ENCODE measurements around the gene IFIT3.
A peak's percentile ranks its signal among the peaks of the same experiment; 100 is the strongest.
"Not testable (repeated sequence)": the region's sequence is repeated elsewhere in the genome, so short reads cannot be mapped to it uniquely, and the experiment has no call there.

Gene IFIT3

DNA sequence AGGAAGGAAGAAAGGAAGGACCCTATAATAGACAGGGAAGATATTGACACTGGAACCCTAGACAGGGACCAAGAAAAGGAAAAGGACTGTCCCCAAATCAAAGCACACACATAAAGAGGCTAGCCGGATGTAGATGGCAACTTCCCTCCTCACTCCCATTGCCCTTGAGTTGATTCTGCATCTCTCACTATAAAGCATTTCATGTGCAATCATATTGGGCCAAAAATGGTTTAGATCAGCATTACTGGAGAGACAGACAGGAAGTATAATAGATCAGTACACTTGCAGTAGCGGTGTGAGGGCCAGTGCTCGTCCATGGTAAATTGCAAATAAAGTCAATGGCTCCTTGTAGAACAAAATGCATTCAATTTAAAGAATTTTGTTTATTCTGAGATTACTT, 8.4 kb downstream of the IFIT3 start:
- DNase-seq, result no peak

- peak; percentile 64 for DNase-seq
Measured at GRCh38 chr10:89337484-89337883, 9.7 kb downstream of the IFIT3 start.

DNA sequence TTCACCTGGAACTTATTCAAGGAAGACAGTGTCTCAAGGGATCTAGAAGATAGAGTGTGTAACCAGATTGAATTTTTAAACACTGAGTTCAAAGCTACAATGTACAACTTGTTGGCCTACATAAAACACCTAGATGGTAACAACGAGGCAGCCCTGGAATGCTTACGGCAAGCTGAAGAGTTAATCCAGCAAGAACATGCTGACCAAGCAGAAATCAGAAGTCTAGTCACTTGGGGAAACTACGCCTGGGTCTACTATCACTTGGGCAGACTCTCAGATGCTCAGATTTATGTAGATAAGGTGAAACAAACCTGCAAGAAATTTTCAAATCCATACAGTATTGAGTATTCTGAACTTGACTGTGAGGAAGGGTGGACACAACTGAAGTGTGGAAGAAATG, 10.9 kb downstream of the IFIT3 start:
- no peak for DNase-seq

GRCh38 chr10:89339875-89340274, 12.1 kb downstream of the IFIT3 start:
- no peak for DNase-seq

GRCh38 chr10:89341649-89342048, 13.9 kb downstream of the IFIT3 start:
- DNase-seq, result no peak

DNA sequence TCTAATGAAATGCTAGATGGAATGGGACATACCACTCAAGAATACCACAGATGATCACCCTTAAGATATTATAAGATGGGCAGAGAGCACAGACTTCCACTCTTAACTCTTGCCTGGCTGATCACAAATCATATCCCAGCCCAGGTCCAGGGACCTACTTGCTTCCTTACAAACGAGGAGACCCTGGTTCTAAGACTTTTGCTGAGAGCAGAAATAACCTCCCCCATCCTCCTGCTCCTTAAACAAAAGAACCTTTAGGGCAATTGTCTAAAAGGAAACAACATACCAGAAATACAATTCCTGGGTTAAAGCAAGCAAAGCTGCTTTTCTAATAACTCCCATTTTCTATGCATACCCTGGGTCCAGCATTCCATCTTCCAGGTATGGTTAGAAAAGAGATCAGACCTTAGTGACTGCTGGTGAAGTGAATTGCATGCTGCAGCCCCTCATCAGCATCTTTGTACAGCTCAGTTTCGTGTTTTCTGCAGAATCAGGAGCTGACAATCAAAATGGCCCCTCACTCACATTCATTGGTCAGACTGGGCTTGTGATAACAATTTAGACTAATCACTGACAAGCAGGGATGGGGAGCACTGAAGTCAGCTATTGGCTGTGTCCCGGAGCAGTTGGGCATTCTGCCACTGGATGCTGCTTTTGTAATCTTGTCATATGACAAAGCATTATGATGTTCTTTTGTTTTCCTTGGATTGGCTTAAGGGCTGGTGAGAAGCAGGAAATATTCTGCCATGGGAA, 14.6 kb downstream of the IFIT3 start:
- DNase-seq, result peak; percentile 75

- DNase-seq, result no peak
Measured at GRCh38 chr10:89343089-89343767, 15.4 kb downstream of the IFIT3 start.

GRCh38 chr10:89344156-89344555, 16.4 kb downstream of the IFIT3 start:
- no peak for DNase-seq

GRCh38 chr10:89345367-89346000, 17.7 kb downstream of the IFIT3 start:
- DNase-seq, result no peak

DNA sequence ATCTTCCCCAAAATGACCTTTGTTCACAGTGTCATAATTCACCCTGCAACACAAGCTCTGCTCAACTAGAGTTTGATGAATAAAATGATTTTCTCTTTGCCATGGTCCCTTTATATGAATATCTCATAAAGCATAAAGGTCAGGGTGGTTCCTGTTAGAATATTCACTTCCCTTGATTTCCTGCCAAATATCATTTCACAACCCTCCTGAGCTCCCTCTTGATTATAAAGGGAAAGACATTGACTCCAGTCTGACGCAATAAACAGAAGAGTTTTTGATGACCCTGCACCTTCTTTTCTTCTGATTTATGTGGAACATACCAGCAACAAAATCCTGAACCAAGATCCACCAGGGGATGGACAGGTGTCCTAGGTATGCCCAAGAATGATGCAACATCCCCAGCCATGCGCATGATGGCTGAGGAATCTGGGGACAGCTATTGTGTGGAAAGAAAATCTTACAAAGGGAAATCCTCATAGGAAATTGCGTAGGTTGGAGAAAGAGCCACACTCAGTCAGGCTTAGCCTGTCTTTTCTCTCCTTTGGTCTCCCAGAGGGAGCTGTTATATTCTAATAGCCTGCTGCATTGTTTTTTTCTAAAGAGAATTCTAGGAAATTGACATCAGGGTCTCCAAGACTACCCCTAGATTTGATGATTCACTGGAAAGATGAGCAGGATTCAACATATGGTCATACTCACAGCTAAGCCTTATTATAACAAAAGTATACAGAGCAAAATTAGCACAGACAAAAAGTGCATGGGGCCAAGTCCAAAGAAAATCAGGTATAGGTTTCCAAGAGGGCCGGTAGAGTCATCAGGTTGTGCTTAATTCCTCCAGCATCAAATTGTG, 18.8 kb downstream of the IFIT3 start:
- DNase-seq, result no peak

- no peak for DNase-seq
Measured at GRCh38 chr10:89347701-89348457, 20.1 kb downstream of the IFIT3 start.

DNA sequence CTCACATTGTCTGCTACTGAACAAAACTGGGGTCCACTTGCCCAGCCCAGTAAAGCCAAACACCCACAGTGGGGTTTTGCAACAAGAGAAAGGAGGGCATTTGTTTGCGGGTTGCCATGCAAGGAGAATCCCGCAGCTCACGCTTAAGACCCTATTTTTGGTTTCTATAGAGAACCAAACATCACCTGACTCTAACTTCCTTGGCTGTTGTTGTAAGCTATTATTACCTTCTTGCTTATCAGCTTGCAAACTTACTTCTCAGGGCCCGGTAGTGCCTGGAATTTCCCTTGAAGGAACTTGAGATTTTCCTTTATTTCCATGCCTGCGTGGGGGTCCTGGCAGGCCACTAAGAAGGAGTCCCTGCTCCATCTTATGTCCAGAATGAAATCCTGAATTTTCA, 20.7 kb downstream of the IFIT3 start:
- no peak for DNase-seq

DNA sequence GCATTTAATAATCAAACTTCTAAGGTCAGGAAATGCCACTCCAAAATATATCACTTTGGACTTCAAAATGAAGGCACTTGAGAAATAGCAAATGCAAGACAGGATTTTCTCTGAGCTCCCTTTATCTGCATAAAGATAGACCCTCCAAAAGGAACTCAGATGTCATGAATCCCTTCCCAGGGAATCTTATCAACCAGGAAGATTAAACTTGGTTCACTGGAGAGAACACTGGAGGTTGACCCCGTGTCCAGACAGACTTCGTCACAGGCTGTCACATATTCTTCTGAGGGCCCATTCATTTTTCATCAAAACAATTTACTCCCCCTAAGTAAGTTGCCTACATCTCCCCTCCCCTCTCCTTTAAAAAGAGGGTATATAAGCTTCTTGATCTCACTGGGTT, 21.2 kb downstream of the IFIT3 start:
- DNase-seq, result no peak

DNA sequence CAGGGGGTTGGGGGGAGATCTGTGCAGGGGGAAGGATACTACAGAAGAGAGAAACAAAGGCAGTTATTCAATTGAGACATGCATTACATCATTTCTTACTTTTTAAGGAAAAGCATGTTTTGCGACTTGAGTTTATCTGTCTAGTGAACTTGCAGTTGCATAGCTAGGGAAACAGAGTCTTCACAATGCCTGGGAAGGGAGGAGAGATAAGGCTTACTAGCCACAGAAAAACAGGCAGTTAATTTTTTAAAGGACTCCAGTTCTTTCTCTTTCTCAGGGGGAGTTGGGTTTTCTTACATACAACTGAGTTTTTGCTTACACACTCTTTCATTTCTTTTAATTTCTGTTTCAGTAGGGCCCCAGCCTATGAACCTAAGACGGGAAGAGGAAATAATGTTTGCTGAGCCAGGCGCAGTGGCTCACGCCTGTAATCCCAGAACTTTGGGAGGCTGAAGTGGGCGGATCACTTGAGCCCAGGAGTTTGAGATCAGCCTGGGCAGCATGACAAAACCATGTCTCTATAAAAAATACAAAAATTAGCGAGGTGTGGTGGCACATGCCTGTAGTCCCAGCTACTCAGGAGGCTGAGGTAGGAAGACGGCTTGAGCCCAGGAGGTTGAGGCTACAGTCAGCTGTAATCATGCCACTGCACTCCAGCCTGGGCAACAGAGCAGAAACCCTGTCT, 23.0 kb downstream of the IFIT3 start:
- DNase-seq, result not testable (repeated sequence)

- DNase-seq, result no peak
Measured at GRCh38 chr10:89351412-89351779, 23.6 kb downstream of the IFIT3 start.

DNA sequence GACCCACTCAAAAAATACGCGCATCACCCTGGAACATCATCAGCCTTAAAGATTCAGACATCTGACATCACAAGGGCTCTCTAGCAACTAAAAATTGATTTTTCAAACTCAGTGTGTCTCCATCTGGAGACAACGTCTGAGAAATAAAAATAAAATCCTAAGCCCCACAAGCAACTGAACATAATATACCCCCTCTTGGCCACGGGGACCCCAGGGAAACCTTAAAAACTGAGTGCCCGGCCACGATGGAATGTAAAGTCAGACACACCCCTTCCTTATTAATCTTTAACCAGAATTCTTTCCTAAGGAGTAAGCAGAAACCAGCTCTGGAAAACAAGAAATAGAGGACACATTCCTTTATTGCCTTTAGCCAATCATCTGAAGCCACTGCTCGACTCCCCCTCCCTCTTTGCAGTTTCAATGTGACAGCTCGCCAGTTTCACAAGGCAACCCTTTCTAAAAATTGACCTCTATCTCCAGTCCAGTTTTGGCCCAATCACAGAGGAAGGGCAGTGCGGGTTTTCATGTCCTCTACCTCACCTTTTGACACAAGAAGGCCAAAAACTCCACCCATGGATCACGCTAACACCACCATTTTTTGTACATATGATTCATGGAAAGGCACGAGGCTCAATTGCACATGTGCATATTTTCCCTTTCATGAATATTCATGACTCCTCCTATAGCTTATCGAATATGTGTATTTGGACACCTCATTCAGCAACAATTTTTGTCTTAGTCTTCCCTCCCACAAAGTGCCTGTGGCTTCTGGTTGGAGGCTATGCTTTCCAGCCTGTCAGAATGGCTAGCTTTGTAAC, 24.2 kb downstream of the IFIT3 start:
- DNase-seq, result peak; percentile 98

DNA sequence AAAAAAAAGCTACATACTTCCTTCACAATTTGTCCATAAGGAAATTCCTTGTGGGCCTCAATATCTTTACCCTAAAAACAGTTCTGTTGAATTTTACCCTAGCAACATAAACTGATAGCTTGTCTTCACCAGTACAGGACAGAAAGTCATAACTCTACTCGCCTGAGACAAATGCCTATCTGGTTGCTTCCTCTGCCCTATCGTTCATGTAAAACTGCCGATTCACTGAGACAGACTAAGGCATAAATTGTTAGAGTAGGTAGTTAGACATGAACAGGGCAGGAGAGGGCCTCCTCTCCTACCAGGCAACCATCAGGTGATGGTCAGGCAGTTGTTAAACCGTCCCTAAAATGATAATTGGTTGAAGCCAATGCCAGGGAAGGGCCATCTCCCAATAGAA, 25.0 kb downstream of the IFIT3 start:
- DNase-seq, result peak; percentile 38

GRCh38 chr10:89355394-89355931, 27.7 kb downstream of the IFIT3 start:
- DNase-seq, result peak; percentile 46

- DNase-seq, result no peak
Measured at GRCh38 chr10:89357096-89357495, 29.3 kb downstream of the IFIT3 start.

GRCh38 chr10:89357975-89358374, 30.2 kb downstream of the IFIT3 start:
- no peak for DNase-seq
